Jurkat, Clone E6-1 (cell line): ENCODE data around the gene KLHDC8B.
"Not testable (repeated sequence)": the region's sequence is repeated elsewhere in the genome, so short reads cannot be mapped to it uniquely, and the experiment has no call there.

ENCODE experiments used
- DNase-seq: peaks from one replicate; pipeline ENCODE4 v3.0.0-alpha.2; 2011; ENCODE audit warnings: low read depth, low spot score
- H3K4me3 ChIP-seq: 2 replicates; pipeline ENCODE4 v1.5.1; 2011; ENCODE audit warnings: mild to moderate bottlenecking, low read length, control low read depth, moderate library complexity

KLHDC8B gene

DNA sequence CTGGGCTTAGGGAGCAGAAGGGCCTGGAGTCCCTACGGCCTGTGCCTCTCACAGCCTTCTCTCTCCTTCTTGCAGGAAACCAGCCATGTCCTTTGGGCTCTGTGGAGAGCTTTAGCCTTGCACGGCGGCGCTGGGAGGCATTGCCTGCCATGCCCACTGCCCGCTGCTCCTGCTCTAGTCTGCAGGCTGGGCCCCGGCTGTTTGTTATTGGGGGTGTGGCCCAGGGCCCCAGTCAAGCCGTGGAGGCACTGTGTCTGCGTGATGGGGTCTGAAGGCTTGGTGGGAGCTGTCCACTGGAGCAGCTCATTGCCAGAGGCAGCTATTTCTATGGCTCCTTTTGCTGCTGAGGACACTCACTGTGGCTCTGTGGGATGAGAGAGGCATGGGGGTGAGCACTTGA, 4.1 kb downstream of the KLHDC8B start:
- no peak for DNase-seq

DNA sequence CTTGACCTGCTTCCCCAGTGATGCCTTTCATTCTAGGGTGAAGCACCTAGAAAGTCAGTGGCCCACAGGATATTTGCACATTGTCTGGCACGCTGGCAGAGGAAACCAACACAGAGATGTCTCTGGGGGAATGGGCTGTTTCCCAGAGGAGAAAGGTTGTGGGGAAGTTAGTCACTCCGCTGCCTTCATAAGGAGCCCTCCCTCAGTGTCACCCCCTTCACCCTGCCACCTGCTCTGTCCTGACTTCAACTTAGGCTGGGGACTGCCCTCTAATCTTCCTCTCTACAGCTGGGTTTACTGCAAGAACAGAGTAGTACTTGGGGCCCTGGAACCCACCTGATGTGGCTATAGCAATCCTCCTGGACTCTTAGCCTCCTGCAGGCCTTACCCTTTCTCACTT, 5.7 kb downstream of the KLHDC8B start:
- H3K4me3 ChIP-seq, result no peak overlapping the region
- no peak for DNase-seq

More for the DNA sequence above, 4.1 kb downstream of the KLHDC8B start:
- no peak overlapping the region for H3K4me3 ChIP-seq

DNA sequence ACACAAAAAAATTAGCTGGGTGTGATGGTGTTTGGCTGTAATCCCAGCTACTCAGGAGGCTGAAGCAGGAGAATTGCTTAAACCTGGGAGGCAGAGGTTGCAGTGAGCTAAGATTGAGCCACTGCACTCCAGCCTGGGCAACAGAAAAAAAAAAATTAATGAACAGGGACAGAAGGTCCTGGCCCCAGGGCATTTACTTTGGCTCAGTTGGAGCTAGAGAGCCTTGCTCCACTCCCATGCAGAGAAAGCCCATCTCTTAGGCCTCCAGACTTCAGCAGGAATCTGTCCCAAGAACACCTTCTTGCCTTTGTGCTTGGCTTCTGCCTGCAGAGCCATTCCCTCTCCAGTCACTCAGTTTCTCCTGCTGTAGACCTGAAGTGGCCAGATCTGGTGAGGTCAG, 8.7 kb downstream of the KLHDC8B start:
- H3K4me3 ChIP-seq, result no peak overlapping the region
- DNase-seq, result no peak

DNA sequence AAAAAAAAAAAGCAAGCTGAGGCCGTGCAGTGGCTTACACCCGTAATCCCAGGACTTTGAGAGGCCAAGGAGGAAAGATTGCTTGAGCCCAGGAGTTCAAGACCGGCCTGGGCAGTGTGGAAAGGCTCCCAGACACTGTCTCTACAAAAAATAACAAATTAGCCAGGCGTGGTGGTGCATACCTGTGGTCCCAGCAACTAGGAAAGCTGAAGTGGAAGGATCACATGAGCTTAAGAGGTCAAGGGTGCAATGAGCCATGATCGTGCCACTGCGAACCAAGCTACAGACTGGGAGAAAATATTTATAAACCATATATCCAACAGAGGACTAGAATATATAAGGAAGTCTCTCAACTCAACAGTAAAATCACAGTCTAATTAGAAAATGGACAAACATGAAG, 10.0 kb downstream of the KLHDC8B start:
- DNase-seq, result no peak
- no peak overlapping the region for H3K4me3 ChIP-seq

DNA sequence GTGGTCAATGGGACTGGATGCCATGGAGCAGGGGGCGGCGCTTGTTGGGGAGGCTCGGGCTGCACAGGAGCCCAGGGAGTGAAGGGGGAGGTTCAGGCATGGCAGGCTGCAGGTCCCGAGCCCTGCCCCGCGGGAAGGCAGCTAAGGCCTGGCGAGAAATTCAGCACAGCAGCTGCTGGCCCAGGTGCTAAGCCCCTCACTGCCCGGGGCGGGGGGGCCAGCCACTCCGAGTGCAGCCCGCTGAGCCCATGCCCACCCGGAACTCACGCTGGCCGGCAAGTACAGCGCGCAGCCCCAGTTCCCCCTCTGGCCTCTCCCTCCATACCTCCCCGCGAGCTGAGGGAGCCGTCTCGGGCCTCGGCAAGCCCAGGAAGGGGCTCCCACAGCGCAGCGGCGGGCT, 11.3 kb downstream of the KLHDC8B start:
- no peak overlapping the region for H3K4me3 ChIP-seq
- DNase-seq, result no peak

DNA sequence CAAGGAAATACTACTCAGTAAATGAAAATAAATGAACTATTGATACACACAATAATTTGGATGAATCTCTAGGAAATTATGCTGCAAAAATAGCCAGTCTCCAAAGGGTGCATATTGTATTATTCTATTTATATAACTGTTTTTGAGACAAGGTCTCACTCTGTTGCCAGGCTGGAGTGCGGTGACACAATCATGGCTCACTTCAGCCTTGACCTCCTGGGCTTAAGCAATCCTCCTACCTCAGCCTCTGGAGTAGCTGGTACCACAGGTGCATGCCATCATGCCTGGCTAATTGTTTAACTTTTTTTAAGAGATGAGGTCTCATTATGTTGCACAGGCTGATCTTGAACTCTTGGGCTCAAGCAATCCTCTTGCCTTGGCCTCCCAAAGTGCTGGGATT, 12.5 kb downstream of the KLHDC8B start:
- no peak for DNase-seq
- no peak overlapping the region for H3K4me3 ChIP-seq

DNA sequence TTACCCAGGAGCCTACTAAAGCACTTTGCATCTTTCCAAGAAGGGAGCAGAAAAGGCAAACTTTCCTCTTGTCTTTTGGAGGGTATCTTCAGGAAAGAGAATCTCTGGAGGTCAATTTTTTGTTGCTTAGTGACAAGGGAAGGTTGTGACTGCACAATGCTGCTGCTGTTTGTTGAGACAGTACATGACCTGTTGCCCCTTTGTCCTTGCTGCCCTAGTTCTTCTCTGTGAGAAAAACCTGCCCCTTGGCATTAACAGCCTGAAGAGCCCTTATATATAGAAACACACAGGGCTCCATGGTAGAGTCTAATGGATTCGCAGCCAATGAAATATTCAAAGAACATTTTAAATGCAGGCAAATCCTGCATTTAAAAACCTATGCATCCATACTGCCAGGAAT, 20.3 kb downstream of the KLHDC8B start:
- H3K4me3 ChIP-seq, result no peak overlapping the region
- no peak for DNase-seq

DNA sequence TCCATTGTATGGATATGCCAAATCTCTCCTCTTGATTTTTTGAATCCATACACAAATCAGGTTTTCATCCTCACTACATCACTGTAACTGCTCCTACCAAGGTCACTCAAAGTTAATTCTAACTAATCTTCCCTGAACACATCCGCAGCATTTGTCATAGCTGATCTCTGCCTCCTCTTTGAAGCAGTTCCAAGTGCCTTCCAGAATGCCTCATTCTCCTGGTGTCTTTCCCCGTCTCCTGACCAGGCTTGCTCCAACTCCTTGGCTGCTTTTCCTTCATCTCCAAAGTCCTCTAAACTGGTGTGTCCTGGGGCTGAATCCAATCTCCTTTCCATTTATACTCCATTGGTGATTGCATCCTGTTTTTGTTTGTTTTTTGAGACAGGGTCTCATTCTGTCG, 26.8 kb downstream of the KLHDC8B start:
- no peak for DNase-seq
- no peak overlapping the region for H3K4me3 ChIP-seq

DNA sequence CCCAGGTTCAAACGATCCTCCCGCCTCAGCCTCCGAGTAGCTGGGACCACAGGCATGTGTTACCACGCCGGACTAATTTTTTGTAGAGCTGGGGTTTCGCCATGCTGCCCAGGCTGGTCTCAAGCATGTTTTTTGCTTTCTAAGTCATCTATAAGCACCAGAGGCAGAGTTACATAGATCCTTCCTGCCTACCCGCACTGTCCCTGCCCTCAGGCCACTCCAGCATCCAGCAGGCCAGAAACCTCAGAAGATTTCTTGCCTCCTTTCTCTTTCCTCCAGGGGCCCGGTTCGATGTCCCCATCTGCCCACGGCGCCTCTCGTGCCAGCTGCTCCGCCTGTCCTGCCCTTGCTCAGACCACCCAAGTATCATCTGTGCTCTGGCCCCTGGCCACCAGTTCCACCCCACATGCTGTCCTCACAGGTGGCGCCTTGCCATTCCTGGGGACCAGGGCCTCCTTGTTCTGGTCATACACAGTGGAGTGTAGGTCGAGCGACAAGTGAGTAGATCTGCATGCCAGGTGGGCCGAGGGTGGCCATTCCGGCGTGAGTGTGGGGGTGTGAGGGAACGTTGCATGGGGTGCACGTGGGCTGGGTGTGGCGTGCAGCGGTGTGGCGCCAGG, 27.3 kb downstream of the KLHDC8B start:
- no peak overlapping the region for H3K4me3 ChIP-seq
- DNase-seq, result no peak

DNA sequence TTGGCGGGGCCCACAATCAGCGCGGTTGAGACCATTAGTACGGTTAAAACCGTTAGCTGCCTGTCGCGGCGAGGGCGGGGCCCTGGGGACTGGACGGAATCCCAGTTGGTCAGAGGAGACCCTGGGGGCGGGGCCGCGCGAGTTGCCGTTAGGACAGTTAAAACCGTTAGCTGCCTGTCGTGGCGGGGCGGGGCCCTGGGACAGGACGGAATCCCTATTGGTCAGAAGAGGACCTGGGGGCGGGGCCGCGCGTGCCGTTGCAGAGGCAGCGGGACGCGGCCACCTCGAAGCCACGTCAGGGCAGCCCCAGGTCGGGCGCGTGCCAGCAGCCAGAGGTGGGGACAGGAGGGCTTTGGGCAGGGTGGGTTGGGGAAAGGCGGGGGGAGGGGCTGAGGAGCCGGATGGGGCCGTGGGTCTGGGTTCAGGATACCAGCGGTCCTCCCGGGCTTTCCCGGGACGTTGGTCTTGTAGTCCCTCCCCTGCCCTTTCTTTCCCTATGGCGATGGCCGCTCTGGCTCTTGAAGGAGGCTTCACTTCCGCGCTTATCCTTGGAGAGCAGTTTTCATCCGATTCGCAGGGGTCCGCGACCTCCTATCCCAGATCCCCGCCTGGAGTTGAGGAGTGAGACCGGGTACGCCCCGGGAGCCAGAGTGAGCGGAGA, 28.0 kb downstream of the KLHDC8B start:
- DNase-seq, result no peak
- no peak overlapping the region for H3K4me3 ChIP-seq

DNA sequence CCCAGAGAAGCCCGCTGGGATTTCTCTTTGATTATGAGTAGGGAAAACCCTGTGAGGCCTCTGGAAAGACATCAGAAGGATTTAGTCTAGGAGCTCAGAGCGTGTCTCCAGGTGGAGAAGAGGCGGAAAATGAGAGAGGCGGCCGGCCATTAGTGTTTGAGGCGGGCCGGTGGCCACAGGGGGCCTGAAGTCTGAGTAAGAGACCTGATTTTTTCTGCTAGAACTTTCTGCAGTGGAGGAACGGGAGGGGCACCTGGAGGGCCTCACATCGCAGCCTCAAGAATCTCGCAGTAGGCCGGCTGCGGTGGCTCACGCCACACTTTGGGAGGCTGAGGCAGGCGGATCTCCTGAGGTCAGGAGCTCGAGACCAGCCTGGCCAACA, 28.5 kb downstream of the KLHDC8B start:
- no peak for DNase-seq
- no peak overlapping the region for H3K4me3 ChIP-seq

DNA sequence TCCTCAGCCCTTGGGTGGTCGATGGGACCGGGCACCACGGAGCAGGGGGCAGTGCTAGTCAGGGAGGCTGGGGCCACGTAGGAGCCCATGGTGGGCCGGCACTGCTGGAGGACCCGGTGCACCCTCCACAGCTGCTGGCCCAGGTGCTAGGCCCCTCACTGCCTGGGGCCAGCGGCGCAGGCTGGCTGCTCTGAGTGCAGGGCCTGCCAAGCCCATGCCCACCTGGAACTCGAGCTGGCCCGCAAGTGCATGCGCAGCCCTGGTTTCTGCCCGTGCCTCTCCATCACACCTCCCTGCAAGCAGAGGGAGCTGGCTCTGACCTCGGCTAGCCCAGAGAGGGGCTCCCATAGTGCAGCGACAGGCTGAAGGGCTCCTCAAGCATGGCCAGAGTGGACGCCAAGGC, 42.1 kb downstream of the KLHDC8B start:
- DNase-seq, result no peak
- no peak overlapping the region for H3K4me3 ChIP-seq

DNA sequence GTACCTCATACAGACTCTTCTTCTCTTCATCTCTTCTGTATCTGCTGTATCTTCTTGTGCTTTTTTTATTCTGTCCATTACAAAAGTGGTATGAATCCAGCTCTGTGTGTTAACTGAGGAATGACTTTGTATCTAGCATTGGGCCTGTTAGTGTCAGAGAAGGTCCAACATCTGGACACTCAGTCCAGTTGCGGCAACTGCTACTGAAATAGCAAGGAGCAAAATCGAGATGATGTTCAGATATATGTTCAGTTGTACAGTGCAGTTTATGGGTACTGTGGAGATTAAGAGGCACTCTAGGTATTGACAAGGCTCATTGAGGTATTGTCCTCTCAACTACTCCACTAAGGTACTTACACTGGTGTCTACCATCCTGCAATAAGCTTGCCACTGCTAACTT, 42.6 kb downstream of the KLHDC8B start:
- no peak overlapping the region for H3K4me3 ChIP-seq
- no peak for DNase-seq

DNA sequence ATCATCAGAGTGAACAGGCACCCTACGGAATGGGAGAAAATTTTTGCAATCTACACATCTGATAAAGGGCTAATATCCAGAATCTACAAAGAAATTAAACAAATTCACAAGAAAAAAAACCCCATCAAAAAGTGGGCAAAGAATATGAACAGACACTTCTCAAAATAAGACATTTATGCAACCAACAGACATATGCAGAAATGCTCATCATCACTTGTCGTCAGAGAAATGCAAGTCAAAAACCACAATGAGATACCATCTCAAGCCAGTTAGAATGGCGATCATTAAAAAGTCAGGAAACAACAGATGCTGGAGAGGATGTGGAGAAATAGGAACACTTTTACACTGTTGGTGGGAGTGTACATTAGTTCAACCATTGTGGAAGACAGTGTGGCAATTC, 45.3 kb downstream of the KLHDC8B start:
- not testable (repeated sequence) for H3K4me3 ChIP-seq, DNase-seq

DNA sequence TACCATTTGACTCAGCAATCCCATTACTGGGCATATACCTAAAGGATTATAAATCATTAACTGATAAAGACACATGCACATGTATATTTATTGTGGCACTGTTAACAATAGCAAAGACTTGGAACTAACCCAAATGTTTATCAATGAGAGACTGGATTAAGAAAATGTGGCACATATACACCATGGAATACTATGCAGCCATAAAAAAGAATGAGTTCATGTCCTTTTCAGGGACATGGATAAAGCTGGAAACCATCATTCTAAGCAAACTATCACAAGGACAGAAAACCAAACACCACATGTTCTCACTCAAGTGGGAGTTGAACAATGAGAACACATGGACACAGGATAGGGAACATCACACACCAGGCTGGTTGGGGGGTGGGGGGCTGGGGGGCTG, 45.7 kb downstream of the KLHDC8B start:
- not testable (repeated sequence) for DNase-seq, H3K4me3 ChIP-seq

DNA sequence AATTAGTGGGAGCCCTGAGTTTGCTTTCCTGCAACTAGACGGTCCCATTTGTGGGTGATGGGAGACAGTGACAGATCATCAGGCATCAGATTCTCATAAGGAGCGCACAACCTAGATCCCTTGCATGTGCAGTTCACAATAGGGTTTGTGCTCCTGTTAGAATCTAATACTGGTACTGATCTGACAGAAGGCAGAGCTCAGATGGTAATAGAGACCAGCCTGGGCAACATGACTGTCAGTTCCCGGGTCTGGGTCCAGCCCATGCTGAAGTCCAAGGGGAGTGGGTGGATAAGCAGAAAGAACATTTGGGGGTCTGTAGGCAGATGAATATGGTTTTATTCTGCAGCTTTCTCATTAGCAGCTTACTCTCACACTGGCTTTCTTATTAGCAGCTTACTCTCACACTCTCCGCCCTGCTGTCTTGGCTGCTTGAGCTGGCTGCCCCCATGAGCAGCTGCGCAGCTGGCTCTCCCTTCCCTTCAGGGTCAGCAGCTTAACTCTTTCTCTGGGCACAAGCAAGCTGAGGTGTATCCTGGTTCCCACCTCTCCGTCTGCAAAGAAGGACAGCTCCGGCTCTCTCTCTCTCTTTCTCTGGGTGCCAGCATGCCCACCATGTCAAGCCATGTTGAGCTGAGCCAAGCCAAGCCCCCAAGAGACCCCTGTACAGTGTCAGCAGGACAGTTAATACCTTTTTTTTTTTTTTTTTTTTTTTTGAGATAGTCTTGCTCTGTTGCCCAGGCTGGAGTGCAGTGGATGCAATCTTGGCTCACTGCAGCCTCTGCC, 46.5 kb downstream of the KLHDC8B start:
- DNase-seq, result no peak

DNA sequence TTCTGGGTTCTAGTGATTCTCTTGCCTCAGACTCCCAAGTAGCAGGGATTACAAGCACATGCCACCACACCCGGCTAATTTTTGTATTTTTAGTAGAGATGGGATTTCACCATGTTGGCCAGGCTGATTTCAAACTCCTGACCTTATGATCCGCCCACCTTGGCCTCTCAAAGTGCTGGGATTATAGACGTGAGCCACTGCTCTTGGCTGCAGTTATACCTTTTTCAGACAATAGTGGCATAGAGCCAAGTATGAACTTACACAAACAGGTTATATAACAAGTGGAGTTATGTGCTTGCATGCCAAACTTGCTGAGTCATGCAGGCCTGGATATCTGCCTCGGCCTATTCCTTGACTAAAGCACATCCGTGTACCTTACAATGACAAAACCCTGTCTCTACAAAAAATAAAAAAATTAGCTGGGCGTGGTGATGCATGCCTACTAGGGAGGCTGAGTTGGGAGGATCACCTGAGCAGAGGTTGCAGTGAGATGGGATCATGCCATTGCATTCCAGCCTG, 47.1 kb downstream of the KLHDC8B start:
- not testable (repeated sequence) for DNase-seq, H3K4me3 ChIP-seq

More for the DNA sequence above, 46.5 kb downstream of the KLHDC8B start:
- no peak overlapping the region for H3K4me3 ChIP-seq

DNA sequence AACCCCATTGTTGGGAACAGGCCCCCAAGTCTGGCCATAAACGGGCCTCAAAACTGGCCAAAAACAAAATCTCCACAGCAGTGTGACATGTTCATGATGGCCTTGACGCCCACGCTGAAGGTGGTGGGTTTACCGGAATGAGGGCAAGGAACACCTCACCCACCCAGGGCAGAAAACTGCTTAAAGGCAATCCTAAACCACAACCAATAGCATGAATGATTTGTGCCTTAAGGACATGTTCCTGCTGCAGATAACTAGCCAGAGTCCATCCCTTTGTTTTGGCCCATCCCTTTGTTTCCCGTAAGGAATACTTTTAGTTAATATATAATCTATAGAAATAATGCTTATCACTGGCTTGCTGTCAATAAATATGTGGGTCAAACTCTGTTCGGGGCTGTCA, 47.7 kb downstream of the KLHDC8B start:
- no peak for DNase-seq
- H3K4me3 ChIP-seq, result no peak overlapping the region

DNA sequence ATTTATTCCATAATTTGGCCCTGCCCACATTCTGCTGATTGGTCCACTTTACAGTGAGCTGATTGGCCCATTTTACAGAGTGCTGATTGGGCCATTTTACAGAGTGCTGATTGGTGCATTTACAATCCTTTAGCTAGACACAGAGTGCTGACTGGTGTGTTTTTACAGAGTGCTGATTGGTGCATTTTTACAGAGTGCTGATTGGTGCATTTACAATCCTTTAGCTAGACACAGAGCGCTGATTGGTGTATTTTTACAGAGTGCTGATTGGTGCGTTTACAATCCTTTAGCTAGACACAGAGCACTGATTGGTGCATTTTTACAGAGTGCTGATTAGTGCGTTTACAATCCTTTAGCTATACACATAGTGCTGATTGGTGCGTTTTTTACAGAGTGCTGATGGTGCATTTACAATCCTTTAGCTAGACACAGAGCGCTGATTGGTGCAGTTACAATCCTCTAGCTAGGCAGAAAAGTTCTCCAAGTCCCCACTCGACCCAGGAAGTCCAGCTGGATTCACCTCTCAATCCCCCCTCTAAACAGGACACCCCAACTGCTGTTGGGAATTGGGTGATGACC, 49.7 kb downstream of the KLHDC8B start:
- DNase-seq, H3K4me3 ChIP-seq: not testable (repeated sequence)

DNA sequence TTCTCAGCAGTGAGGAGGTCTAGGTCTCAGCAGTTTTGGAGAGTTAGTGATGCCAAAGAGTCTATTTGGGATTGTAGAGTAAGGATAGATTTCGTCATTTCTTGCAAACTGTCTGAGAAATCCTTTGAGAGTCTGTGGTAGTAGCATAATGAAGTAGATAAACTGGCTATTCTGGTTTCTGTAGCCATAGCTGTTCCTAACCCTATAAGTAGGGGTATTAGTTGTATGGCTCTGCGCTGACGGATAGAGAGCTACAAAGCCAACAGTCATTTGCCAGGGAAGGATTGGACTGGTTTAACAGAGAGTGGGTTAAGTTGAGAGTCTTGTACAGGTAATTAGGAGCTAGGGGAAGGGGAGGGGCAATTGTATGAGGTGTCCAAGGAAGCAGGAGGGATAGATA, 50.6 kb downstream of the KLHDC8B start:
- DNase-seq, result no peak
- no peak overlapping the region for H3K4me3 ChIP-seq
